Activated CD8-positive, alpha-beta memory T cell treated with anti-CD3 and anti-CD28 coated beads, Interleukin-2, amount 50 U/mL, for 1 hour (primary cell): Measurements from ENCODE around the gene NMNAT1.
A peak's percentile ranks its signal among the peaks of the same experiment; 100 is the strongest.
"Not testable (repeated sequence)": the region's sequence is repeated elsewhere in the genome, so short reads cannot be mapped to it uniquely, and the experiment has no call there.

Experiments
- DNase-seq: peaks from one replicate; pipeline ENCODE4 v3.0.0-alpha.2; 2020; ENCODE audit errors: extremely low read depth

Gene NMNAT1

DNA sequence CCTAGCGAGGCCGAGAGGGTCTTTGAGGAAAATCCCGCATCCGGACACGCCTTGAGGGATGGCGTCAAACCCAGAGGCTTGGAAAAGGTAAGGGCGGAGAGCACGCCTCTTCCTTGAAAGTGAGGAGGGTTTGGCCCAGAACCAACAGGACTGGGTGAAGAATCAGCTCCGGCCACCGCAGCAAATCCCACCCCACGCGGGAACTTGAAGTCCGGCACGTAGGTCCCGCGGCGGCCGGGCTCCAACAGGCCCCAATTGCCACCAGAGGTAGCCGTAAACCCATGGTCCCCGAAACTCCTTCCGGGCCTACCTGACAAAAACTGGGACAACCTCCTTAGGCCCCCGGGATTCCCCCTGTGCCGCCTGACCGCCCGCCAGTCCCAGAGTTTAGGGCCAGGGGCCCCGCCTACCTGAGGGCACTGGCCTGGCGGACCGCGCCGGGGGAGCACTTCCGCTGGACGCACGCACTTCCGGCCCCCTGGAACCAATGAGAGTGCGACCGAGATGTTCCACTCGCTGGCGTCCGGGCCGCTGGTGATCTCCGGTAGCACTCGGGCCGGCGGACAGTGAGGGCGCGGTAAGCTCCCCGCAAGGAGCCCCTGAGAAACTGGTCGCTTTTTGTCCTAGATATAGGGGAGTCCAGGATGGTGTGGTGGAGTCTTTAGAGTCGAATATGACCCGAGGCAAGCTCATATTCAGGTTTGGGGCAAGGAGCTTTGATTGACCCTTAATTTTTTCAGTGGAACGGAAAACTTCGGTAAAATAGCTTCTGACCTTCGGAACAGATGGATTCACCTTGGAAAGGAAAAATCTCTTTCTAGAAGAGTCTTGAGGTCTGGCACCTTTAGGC, at the start of gene NMNAT1, which contains the start of gene LZIC:
NMNAT1 (plus strand) TSS at position 537 of the 850 bp plus-strand sequence. CDS start 28,599 bp downstream, outside the sequence.
LZIC (minus strand) TSS at position 453 of the 850 bp plus-strand sequence. CDS start 6,772 bp downstream, outside the sequence.
- peak; percentile 64 for DNase-seq

- DNase-seq: no peak
These were observed 49.2 kb upstream of the NMNAT1 start for GRCh38 chr1:9894115-9894514.

DNA sequence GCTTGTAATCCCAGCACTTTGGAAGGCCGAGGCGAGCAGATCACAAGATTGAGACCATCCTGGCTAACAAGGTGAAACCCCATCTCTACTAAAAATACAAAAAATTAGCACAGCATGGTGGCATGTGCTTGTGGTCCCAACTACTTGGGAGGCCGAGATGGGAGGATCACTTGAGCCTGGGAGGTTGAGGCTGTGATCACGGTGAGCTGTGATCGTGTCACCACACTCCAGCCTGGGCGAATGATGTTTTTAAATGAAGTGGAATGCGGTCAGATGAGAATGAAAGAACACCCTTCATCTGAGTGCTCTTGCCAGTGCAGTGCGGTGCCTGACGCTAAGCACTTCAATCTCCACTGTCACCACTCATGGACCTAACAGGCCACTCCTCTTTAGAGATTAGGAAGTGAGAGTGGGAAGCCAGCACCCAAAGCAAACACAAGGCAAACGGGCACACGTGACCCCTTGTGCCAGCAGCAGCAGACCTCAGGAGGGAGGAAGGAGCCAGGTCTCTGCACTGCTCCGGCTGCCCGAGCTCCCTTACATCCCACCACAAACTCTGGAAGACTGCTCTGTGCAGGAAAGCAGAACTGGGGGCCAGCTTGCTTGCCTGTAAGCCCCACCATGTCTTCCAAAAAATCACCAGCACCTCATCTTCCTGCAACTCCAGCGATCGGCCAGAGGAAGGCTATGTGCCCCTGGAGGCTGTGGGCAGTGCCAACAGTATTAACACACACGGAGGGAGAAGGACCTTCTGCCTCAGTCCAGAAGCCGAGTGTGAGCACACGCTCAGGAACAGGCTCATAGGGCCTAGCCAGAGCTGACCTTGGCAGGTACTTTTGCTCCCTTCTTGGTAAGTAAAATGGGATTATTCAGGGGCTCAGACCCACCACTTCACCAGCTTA, 42.9 kb upstream of the NMNAT1 start:
- no peak for DNase-seq

DNA sequence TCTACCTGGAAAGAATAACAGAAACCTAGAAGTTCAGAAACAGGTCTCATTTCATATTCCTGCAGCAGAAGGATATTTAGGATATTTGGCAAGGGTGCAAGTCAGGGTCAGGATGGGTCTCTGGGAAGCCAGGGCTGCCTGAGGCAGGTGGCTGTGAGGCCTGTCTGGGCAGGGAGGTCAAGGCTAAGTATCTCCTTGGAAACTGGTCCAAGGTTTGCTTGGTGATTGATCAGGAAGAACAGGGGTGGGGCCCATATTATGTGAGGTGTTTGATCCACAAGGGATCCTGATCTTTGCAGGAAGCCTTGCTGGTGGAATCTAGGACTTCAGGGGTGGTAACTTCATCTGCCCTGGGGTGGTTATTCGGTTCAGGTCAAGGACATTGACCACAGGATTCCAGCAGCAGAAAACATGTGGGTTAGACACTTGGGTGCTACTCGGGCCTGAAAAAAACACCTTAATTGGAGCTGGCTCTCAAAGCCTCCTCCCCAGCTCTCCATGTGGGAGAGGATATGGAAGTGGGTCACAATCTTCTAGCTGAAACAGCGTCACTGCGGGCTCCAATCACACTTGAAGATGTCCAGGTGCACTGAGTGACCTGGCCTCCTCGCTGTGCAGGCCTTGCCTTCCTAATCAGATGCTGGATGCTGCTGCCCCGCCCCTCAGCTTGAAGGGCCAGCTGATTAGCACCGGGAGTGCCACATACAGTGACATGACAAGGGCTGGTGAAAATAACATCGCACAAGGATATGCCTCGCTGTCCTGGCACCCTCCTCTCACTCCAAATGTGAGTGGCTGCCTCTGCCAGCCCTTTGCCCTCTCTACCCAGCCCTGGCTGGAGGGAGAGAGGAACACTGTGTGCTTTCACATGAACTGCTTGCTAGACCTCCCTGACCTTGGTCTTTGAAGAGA, 41.9 kb upstream of the NMNAT1 start:
- no peak for DNase-seq

- no peak for DNase-seq
These were observed 41.2 kb upstream of the NMNAT1 start for GRCh38 chr1:9902060-9902452.

DNA sequence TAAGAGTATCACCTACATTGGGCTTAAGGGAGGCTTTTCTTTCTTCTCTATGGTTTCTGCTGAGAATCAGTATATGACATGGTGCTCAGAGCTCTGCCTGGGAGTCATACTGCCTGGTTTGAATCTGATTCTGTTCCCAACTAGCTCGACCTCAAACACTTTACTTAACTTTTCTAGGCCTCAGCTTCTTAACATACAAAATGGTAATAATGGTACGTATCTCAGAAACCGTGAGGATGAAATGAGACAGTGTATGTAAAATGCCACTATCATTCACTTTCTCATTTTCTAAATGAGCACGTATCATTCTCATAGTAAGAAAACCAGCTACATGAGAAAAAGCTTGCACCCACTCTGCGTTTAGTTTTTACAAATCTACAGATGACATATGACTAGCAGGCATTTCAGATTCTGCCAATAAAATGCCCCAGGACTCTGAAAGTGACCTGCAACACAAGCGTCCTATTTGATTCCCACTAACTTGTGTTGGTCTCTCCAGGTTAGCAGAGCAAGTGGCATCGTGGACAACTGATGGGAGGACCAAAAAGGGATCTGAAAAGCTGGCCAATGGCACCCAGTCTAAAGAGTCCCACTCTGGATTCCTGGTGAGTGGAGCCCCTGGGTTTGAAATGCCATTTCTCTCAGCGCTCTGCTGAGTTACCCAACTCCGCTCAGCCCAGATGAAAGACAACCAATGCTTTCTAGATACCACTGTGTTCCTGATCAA, 39.3 kb upstream of the NMNAT1 start:
- DNase-seq: no peak

- no peak for DNase-seq
These were observed 38.7 kb upstream of the NMNAT1 start for GRCh38 chr1:9904596-9904995.

DNA sequence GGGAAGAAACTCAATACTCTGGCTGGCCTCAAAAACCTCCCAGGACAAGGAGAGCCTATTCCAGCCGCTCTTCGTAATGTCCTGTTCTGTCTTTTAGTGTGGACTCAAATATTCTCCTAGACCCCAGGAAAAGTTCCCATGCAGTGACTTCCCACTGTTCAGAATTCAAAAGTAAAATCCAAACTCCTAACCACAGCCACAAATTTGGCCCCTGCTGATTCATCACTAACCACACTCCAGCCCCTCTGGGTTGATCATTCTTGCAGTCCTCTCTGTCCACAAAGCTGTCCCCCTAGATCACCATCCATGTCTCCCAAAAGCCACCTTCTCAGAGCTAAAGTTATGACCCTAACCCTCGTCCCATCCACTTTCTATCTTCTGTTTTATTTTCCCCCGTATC, 38.3 kb upstream of the NMNAT1 start:
- DNase-seq: no peak

GRCh38 chr1:9906466-9906865, 36.8 kb upstream of the NMNAT1 start:
- DNase-seq: no peak

- DNase-seq: no peak
These were observed 35.8 kb upstream of the NMNAT1 start for GRCh38 chr1:9907441-9907840.

- no peak for DNase-seq
These were observed 34.4 kb upstream of the NMNAT1 start for GRCh38 chr1:9908871-9909233.

GRCh38 chr1:9909234-9910046, 33.8 kb upstream of the NMNAT1 start:
- DNase-seq: peak; percentile 2

GRCh38 chr1:9910076-9910422, 33.2 kb upstream of the NMNAT1 start, which contains the start of gene CTNNBIP1:
CTNNBIP1 (minus strand) TSS chr1:9910269; CDS start chr1:9872064, 38,205 bp downstream.
- no peak for DNase-seq

DNA sequence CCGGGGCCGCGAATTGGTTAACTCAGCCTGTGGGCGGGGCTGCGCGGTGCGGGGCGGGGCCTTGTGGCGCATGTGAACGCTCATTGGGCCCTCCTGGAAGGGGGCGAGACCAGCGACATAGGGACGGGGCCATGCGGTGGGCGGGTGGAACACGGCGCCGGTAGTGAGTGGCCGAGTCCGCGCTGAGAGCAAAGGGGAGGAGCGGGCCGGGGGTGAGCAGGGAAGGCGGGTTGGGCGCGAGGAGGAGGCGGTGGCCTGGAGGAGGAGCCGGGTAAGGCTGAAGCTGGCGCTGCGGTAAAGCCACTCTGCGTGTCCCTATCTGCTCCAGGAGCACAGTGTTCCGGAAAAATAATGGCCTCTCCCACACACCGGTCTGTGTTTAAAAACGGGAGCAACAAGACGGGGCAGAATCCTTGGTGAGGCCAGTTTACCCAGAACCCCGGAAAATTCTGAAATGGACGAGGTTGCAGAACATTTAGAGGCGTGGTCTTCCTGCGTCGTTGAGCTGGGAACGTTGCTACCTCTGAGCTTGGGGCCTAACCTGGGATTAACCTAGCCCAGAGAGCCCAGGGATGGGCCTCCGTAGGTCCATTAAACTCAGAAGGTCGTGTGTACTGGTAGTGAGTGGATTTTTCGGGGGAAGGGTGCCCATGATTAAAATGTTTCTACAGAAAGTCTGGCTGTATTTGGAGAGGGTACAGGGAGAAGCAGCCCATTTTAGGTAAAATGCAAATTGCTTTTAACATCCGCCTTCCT, 32.7 kb upstream of the NMNAT1 start:
- peak; percentile 98 for DNase-seq

DNA sequence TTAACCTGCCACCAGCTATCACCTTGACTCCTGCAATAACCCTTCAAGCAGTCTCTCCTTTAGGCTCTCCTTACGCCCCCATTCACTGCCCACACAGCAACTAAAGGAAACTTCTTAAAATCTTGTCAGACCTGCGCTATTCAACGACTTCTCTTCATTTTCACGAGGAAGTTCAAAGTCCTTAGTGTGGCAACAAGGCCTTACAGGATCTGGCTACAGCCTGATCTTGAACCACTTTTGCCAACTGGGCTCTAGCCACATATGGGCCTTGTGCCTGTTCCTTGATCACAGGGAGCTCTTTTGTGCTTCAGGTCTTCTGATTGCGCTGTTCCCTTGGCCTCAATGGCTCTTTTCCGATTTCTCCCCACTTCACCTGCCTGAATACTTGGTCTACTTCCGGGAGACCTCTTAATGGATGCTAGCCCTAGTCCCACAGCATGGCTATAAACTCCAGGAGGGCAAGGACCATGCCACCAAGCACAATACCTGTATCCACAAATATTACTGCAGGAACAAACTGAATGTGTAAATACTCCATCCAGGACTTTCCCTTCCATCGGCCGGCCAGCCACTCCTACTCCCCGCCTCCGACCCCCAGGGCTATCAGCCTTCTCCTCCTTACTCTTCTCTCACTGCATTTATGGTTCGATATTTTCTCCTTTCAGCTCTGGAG, 30.9 kb upstream of the NMNAT1 start:
- no peak for DNase-seq

- DNase-seq: no peak
These were observed 28.7 kb upstream of the NMNAT1 start for GRCh38 chr1:9914610-9914937.

DNA sequence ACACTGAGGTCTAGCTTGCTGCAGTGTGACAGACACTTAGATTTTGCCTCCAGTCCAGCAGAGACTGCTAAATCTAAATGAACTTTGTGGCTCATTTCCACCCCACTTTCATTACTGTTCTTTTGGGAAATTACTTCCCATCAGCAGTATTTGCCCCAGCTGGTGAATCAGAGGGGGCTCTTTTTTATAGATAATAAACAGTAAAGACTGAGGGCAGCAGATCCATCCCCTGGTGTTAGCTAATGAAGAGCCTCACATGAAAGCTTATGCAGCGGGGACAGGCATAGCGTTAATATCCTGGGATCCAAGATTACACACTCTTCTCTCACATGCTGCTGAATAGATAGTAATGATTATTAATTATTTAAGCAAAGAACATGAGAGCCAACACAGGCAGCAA, 26.8 kb upstream of the NMNAT1 start:
- DNase-seq: no peak

DNA sequence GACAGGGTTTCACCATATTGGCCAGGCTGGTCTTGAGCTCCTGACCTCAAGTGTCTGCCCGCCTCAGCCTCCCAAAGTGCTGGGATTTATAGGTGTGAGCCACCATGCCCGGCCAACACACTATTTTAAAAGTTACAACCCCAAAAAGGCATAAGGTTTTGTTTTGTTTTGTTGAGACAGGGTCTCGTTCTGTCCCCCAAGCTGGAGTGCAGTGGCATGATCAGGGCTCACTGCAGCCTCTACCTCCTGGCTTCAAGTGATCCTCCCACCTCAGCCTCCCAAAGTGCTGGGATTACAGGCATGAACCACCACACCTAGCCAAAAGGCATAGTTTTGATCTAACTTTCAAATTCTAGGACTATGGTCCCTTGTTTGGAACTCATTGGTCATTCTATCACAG, 25.8 kb upstream of the NMNAT1 start:
- not testable (repeated sequence) for DNase-seq

- no peak for DNase-seq
These were observed 25.4 kb upstream of the NMNAT1 start for GRCh38 chr1:9917901-9918300.
